H1 (cell line): ENCODE data around the gene PCID2. TPM values are rescaled to one million over a fixed set of nuclear protein-coding genes. Genes with fewer than 3 reads are reported as not detected.

Experiments
- CTCF ChIA-PET: fragments of 300-600 bp; sonication (Branson Sonifier 250); formaldehyde crosslinking; loops from one replicate; lab custom pipeline; 2021; ENCODE audit not compliant: partially characterized antibody; lab: Charles Lee
- POLR2A ChIA-PET: fragments of 300-600 bp; sonication (Branson Sonifier 250); formaldehyde crosslinking; loops from one replicate; lab custom pipeline; 2021; ENCODE audit warnings: inconsistent platforms; ENCODE audit not compliant: partially characterized antibody; lab: Charles Lee
- DNase-seq, 2 experiments: peaks; one replicate each; pipeline versions ENCODE4 v3.0.0 to v3.0.0-alpha.2; 2010 to 2022; ENCODE audit warnings: low spot score in 2 of 2, low read depth in 1 of 2, mixed read lengths in 1 of 2
- FAIRE-seq: peaks from 2 replicates; lab custom pipeline; 2011; peaks lifted over from hg19 to GRCh38; lab: Jason Lieb, UNC
- H2AFZ ChIP-seq: 2 replicates; pipeline ENCODE4 v1.8.1; 2012; ENCODE audit warnings: low read length, inconsistent platforms
- H2AK5ac ChIP-seq: 2 replicates; pipeline ENCODE4 v1.6.1; 2013; ENCODE audit warnings: low read depth, low read length
- H2BK120ac ChIP-seq: replicated peaks from 2 replicates; pipeline ENCODE3; 2013; ENCODE audit warnings: low read depth, low read length, inconsistent platforms
- H2BK12ac ChIP-seq: 2 replicates; pipeline ENCODE4 v1.6.1; 2013; ENCODE audit warnings: low read depth, low read length
- H2BK15ac ChIP-seq: 2 replicates; pipeline ENCODE4 v1.6.1; 2013; ENCODE audit warnings: low read length
- H2BK20ac ChIP-seq: 2 replicates; pipeline ENCODE4 v1.6.1; 2013; ENCODE audit warnings: low read length
- H2BK5ac ChIP-seq: 2 replicates; pipeline ENCODE4 v1.6.1; 2013; ENCODE audit warnings: low read depth, low read length
- H3K14ac ChIP-seq: 2 replicates; pipeline ENCODE4 v1.6.1; 2013; ENCODE audit warnings: inconsistent platforms; ENCODE audit not compliant: insufficient read length
- H3K18ac ChIP-seq: 2 replicates; pipeline ENCODE4 v1.6.1; 2013; ENCODE audit warnings: low read length; ENCODE audit errors: extremely low read depth
- H3K23ac ChIP-seq: 2 replicates; pipeline ENCODE4 v1.6.1; 2013; ENCODE audit warnings: inconsistent platforms; ENCODE audit not compliant: insufficient read length
- H3K23me2 ChIP-seq: 2 replicates; pipeline ENCODE4 v1.6.1; 2013; ENCODE audit warnings: low read depth, low read length
- H3K27ac ChIP-seq: 2 replicates; pipeline ENCODE4 v1.6.1; 2011; ENCODE audit warnings: low read depth, low read length, inconsistent platforms
- H3K27me3 ChIP-seq, 4 experiments: replicated peaks in 1 of 4; 1 replicate in 1 of 4; 2 replicates in 3 of 4; pipeline versions ENCODE4 v1.6.1 to v1.8.1; 2011 to 2013; ENCODE audit warnings: low read length in 3 of 4, mild to moderate bottlenecking in 3 of 4, inconsistent platforms in 2 of 4, mixed read lengths in 2 of 4, moderate library complexity in 1 of 4; ENCODE audit not compliant: control insufficient read depth in 3 of 4, insufficient read depth in 3 of 4; ENCODE audit errors: extremely low read depth in 1 of 4
- H3K36me3 ChIP-seq, 4 experiments: 2 replicates each; pipeline versions ENCODE4 v1.6.1 to v1.8.1; 2011 to 2013; ENCODE audit warnings: mild to moderate bottlenecking in 4 of 4, low read length in 3 of 4, moderate library complexity in 2 of 4, control low read depth in 1 of 4, inconsistent platforms in 1 of 4; ENCODE audit not compliant: insufficient read depth in 4 of 4, control insufficient read depth in 2 of 4
- H3K4ac ChIP-seq: replicated peaks from 2 replicates; pipeline ENCODE3; 2013; ENCODE audit warnings: low read length, low read depth, mixed read lengths, inconsistent platforms; ENCODE audit not compliant: insufficient read length
- H3K4me1 ChIP-seq, 4 experiments: replicated peaks in 1 of 4; 1 replicate in 1 of 4; 2 replicates in 3 of 4; pipeline versions ENCODE4 v1.6.1 to v1.8.1; 2011 to 2013; ENCODE audit warnings: low read length in 3 of 4, inconsistent platforms in 2 of 4, mixed read lengths in 1 of 4; ENCODE audit not compliant: insufficient read depth in 4 of 4, control insufficient read depth in 3 of 4
- H3K4me2 ChIP-seq, 2 experiments: 2 replicates each; pipeline versions ENCODE4 v1.6.1 to v1.8.1; 2011 to 2013; ENCODE audit warnings: low read depth in 2 of 2, low read length in 2 of 2, control low read depth in 1 of 2, inconsistent platforms in 1 of 2, mild to moderate bottlenecking in 1 of 2; ENCODE audit not compliant: insufficient read depth in 1 of 2
- H3K4me3 ChIP-seq, 4 experiments: fragments of 200-600, 300-600 bp in 1 of 4; sonication (generic), shearing (Covaris generic), sonication (Bioruptor Twin) in 1 of 4; 2 replicates each; pipeline versions ENCODE4 v1.5.1 to v1.8.1; 2011 to 2016; ENCODE audit warnings: low read length in 4 of 4, low read depth in 3 of 4, control low read depth in 2 of 4, inconsistent platforms in 2 of 4, mild to moderate bottlenecking in 2 of 4, mixed read lengths in 1 of 4, moderate library complexity in 1 of 4; ENCODE audit not compliant: insufficient read depth in 2 of 4; ENCODE audit errors: extremely low read depth in 1 of 4
- H3K56ac ChIP-seq: replicated peaks from 2 replicates; pipeline ENCODE3; 2013; ENCODE audit warnings: low read depth, mild to moderate bottlenecking, mixed read lengths, low read length, inconsistent platforms; ENCODE audit not compliant: insufficient read length
- H3K79me1 ChIP-seq: 2 replicates; pipeline ENCODE4 v1.6.1; 2013; ENCODE audit warnings: low read depth, low read length, control low read depth
- H3K79me2 ChIP-seq, 2 experiments: 2 replicates each; pipeline versions ENCODE4 v1.6.1 to v1.8.1; 2012 to 2013; ENCODE audit warnings: low read length in 2 of 2, mild to moderate bottlenecking in 2 of 2, inconsistent platforms in 1 of 2; ENCODE audit not compliant: insufficient read depth in 2 of 2, control insufficient read depth in 1 of 2
- H3K9ac ChIP-seq, 4 experiments: replicated peaks in 1 of 4; 1 replicate in 1 of 4; 2 replicates in 3 of 4; pipeline versions ENCODE4 v1.6.1 to v1.8.1; 2011 to 2013; ENCODE audit warnings: low read depth in 3 of 4, low read length in 3 of 4, control low read depth in 2 of 4, mild to moderate bottlenecking in 2 of 4, moderate library complexity in 2 of 4, inconsistent platforms in 1 of 4; ENCODE audit errors: extremely low read depth in 1 of 4
- H3K9me3 ChIP-seq, 2 experiments: 2 replicates each; pipeline versions ENCODE4 v1.6.1 to v1.8.1; 2012 to 2013; ENCODE audit warnings: mild to moderate bottlenecking in 2 of 2, moderate library complexity in 2 of 2, control low read depth in 1 of 2, inconsistent platforms in 1 of 2, low read depth in 1 of 2, low read length in 1 of 2, mixed read lengths in 1 of 2; ENCODE audit not compliant: insufficient read depth in 2 of 2
- H4K20me1 ChIP-seq, 2 experiments: replicated peaks in 1 of 2; 2 replicates each; pipeline versions ENCODE3 to v1.8.1; 2011 to 2013; ENCODE audit warnings: inconsistent platforms in 2 of 2, low read length in 2 of 2, mild to moderate bottlenecking in 1 of 2; ENCODE audit not compliant: insufficient read depth in 2 of 2, control insufficient read depth in 1 of 2
- H4K5ac ChIP-seq: 2 replicates; pipeline ENCODE4 v1.6.1; 2013; ENCODE audit warnings: low read length, low read depth, mixed read lengths, inconsistent platforms; ENCODE audit not compliant: insufficient read length
- H4K8ac ChIP-seq: 2 replicates; pipeline ENCODE4 v1.8.0; 2013; ENCODE audit warnings: mild to moderate bottlenecking, moderate library complexity, low read length, inconsistent platforms; ENCODE audit not compliant: insufficient read depth; ENCODE audit errors: extremely low read depth
- H4K91ac ChIP-seq: replicated peaks from 2 replicates; pipeline ENCODE3; 2013; ENCODE audit warnings: low read length, mixed read lengths, inconsistent platforms; ENCODE audit not compliant: insufficient read length
- BRCA1 ChIP-seq: IDR thresholded peaks from 2 replicates; pipeline ENCODE4 v1.6.1; 2012; ENCODE audit warnings: low read depth, low read length, improper control_type of control experiment
- CHD1 ChIP-seq: IDR thresholded peaks from 2 replicates; pipeline ENCODE4 v1.6.1; 2012; ENCODE audit warnings: low read depth, low read length, improper control_type of control experiment
- CHD2 ChIP-seq: IDR thresholded peaks from 2 replicates; pipeline ENCODE4 v1.6.1; 2012; ENCODE audit warnings: low read length, improper control_type of control experiment
- MAFK ChIP-seq: IDR thresholded peaks from 2 replicates; pipeline ENCODE4 v1.6.1; 2012; ENCODE audit warnings: low read depth, mild to moderate bottlenecking, improper control_type of control experiment, low read length
- NRF1 ChIP-seq: IDR thresholded peaks from 2 replicates; pipeline ENCODE4 v1.6.1; 2011; ENCODE audit warnings: mild to moderate bottlenecking, low read depth, low read length, improper control_type of control experiment
- POLR2AphosphoS5 ChIP-seq: IDR thresholded peaks from 2 replicates; pipeline ENCODE4 v1.6.1; 2011; ENCODE audit warnings: low read depth, low read length
- RNF2 ChIP-seq: fragments of 200-900, 300-1000 bp; sonication (generic); IDR thresholded peaks from 2 replicates; pipeline ENCODE4 v1.7.1; 2016; ENCODE audit warnings: borderline replicate concordance, low read depth, mild to moderate bottlenecking, antibody characterized with exemption, low read length; ENCODE audit not compliant: poor library complexity, severe bottlenecking; ENCODE audit errors: missing control alignments
- SIN3A ChIP-seq, 2 experiments: IDR thresholded peaks in 1 of 2; conservative IDR thresholded peaks in 1 of 2; 2 replicates each; pipeline ENCODE4 v1.6.1; 2011 to 2012; ENCODE audit warnings: low read length in 2 of 2, improper control_type of control experiment in 1 of 2, low read depth in 1 of 2, mild to moderate bottlenecking in 1 of 2
- SIRT6 ChIP-seq: IDR thresholded peaks from one replicate; pipeline ENCODE4 v1.7.1; 2012; ENCODE audit warnings: low read length, inconsistent platforms
- WGBS, 2 experiments: shearing (Covaris generic) in 1 of 2; methylation state at CpG; one replicate each; pipeline versions ENCODE4 v1.1.6 to v1.1.7; 2013 to 2015; ENCODE audit warnings: low lambda C conversion rate in 2 of 2, mixed read lengths in 2 of 2, inconsistent platforms in 1 of 2, low coverage in 1 of 2, missing lambda C conversion rate in 1 of 2; ENCODE audit not compliant: insufficient replicate concordance in 2 of 2, insufficient coverage in 1 of 2, insufficient read length in 1 of 2; ENCODE audit errors: extremely low coverage in 1 of 2, missing lambda C conversion rate in 1 of 2; 5-methylcytosine and 5-hydroxymethylcytosine counted together
- polyA plus RNA-seq, 7 experiments: library from polyadenylated mRNA; depleted of rRNA in 3 of 7; stranded (reverse) in 5 of 7; unstranded in 2 of 7; fragments of >200 nt in 5 of 7; fragments of 200-250 nt in 2 of 7; gene quantifications; 1 replicate in 5 of 7; 2 replicates in 1 of 7; 4 replicates in 1 of 7; pipeline versions ENCODE4 v1.2.1 to v1.2.3, GENCODE V29; 2011 to 2013; ENCODE audit warnings: missing spikeins in 2 of 7, mixed read lengths in 2 of 7
- total RNA-seq: library from RNA; stranded (reverse); fragmentation: NEBNext Ultra II Directional; extraction: Animal tissue kit (Norgen Biotek cat#: 25700); gene quantifications from 2 replicates; pipeline ENCODE4 v1.2.1, GENCODE V29; 2021
- TF ChIP-seq, protein P1 (sequence below): IDR thresholded peaks from 2 replicates; pipeline ENCODE4 v1.6.1; 2012; ENCODE audit warnings: low read length, inconsistent platforms

The PCID2 gene
- total and polyA plus RNA-seq, 2 of the 8 experiments (the other 6 are each of a cell fraction or from before 2014, with no cell fraction given): 72.4 to 72.8 TPM

DNA sequence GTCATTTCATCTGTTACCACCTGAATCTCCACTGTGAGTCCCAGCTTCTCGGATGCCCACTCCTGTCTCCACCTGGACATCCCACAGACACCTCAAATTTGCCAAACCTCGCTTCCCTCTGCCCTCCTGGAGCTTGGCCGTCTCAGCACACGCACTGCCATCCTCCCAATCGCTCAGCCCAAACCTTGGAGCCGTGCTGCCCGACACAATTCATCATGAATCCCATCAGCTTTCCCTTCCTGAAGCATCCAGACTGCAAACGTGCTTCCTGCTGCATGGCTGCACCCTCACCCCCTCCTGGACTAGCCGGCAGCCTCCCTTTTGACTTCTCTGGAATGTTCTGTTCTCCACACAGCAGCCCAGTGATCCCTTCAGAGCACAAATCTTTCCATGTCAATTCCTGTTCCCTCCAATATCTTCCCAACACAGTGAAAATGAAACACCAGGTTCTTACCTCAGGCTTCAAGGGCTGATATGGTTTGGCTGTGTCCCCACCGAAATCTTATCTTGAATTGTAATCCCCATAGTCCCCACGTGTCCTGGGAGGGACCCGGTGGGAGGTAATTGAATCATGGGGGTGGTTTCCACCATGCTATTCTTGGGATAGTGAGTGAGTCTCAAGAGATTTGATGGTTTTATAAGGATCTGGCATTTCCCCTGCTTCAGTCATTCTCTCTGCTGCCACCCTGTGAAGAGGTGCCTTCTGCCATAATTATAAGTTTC, 51.1 kb downstream of the PCID2 start:
- Histone ChIP-seq H2BK120ac (no peak overlapping the region), H2BK15ac (peak overlapping the region; percentile 16; the same call in 1 of the 2 replicates), H3K36me3 (no peaks in the 10 kb centered on the region), H3K9me3 (no peaks in the 10 kb centered on the region), H3K4me3 (no peak overlapping the region), H2AFZ (no peak overlapping the region), H3K27me3 (peaks cover 5 to 12% (median 12%) of the 10 kb centered on the region in 4 experiments; a peak in 6 of 7 replicates), H3K23me2 (peaks cover 10% of the 10 kb centered on the region), H3K4ac (no peak overlapping the region), H2BK12ac (no peak overlapping the region), H3K4me2 (no peak overlapping the region), H2AK5ac (no peak overlapping the region), H4K91ac (no peak overlapping the region), H3K27ac (no peak overlapping the region), H3K9ac (no peak overlapping the region), H4K5ac (no peak overlapping the region), H3K4me1 (peaks cover 0 to 24% (median 13%) of the 10 kb centered on the region in 4 experiments; a peak in 6 of 7 replicates), H2BK5ac (peak overlapping the region; percentile 35; the same call in 1 of the 2 replicates), H3K56ac (no peak overlapping the region), H2BK20ac (no peak overlapping the region), H4K20me1 (no peaks in the 10 kb centered on the region), H3K79me1 (no peaks in the 10 kb centered on the region), H4K8ac (no peak overlapping the region), H3K79me2 (no peaks in the 10 kb centered on the region), H3K14ac (no peak overlapping the region), H3K23ac (no peak overlapping the region), H3K18ac (no peak overlapping the region)
- ChIA-PET CTCF (interaction anchor here (0.6 to 1.6 kb wide), 3 partner anchors 21 to 262 kb away, joined by 3 read pairs; no protein-coding TSS in a partner anchor), POLR2A (interaction anchor here (1.6 kb wide), 1 partner anchor 52 kb away, joined by 7 read pairs; the partner anchor contains the start of genes CUL4A and PCID2)
- FAIRE-seq: no peak
- WGBS, 2 experiments: 89% methylated on average over 12 of the region's 12 CpGs; no CpG with 5 or more reads in 1 of the 2 experiments
- DNase-seq: peak in 1 of 2 experiments; percentile 33
- no peak for TF ChIP-seq CHD2
- TF ChIP-seq RNF2: no peak
- TF ChIP-seq NRF1: no peak
- TF ChIP-seq, protein P1, sequence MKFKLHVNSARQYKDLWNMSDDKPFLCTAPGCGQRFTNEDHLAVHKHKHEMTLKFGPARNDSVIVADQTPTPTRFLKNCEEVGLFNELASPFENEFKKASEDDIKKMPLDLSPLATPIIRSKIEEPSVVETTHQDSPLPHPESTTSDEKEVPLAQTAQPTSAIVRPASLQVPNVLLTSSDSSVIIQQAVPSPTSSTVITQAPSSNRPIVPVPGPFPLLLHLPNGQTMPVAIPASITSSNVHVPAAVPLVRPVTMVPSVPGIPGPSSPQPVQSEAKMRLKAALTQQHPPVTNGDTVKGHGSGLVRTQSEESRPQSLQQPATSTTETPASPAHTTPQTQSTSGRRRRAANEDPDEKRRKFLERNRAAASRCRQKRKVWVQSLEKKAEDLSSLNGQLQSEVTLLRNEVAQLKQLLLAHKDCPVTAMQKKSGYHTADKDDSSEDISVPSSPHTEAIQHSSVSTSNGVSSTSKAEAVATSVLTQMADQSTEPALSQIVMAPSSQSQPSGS: no peak
- TF ChIP-seq CHD1: no peak
- TF ChIP-seq BRCA1: no peak
- no peak for TF ChIP-seq MAFK
- TF ChIP-seq POLR2AphosphoS5: no peak
- no peak for TF ChIP-seq SIN3A (conservative IDR thresholded peaks at IDR 0.05 in 1 of 2, IDR thresholded peaks at IDR 0.05 in 1 of 2; ENCODE audit: low read depth in 1 of 2, low read length in 2 of 2)
- TF ChIP-seq SIRT6: no peak
